Omental fat pad (tissue), 4 donors: ENCODE data around the gene FOXF1. TPM values are rescaled to one million over a fixed set of nuclear protein-coding genes. Genes with fewer than 3 reads are reported as not detected.

Experiments
- ATAC-seq: fragments of 150-250 bp; one replicate; pipeline ENCODE4 v1.9.1; 2016; ENCODE audit warnings: mild to moderate bottlenecking, moderate library complexity; ENCODE audit not compliant: low FRiP score
- DNase-seq: peaks from one replicate; pipeline ENCODE4 v3.0.0-alpha.2; 2019; ENCODE audit warnings: low spot score
- total RNA-seq, 4 donors: library from RNA; depleted of rRNA; stranded (reverse); fragments of >200 nt; gene quantifications; one replicate each; pipeline ENCODE4 v1.1.0, GENCODE V29; 2016
- TF ChIP-seq, protein P1 (sequence below), 3 donors: fragments of 450-650 bp; IDR thresholded peaks; one replicate each; pipeline ENCODE4 v1.5.1; 2016 to 2017; ENCODE audit warnings: antibody characterized with exemption in 3 of 3, mild to moderate bottlenecking in 3 of 3, moderate library complexity in 2 of 3

Gene FOXF1
- total RNA-seq, 4 donors from 2014 or later = 0.88 to 6.6 (median 1.4) TPM

DNA sequence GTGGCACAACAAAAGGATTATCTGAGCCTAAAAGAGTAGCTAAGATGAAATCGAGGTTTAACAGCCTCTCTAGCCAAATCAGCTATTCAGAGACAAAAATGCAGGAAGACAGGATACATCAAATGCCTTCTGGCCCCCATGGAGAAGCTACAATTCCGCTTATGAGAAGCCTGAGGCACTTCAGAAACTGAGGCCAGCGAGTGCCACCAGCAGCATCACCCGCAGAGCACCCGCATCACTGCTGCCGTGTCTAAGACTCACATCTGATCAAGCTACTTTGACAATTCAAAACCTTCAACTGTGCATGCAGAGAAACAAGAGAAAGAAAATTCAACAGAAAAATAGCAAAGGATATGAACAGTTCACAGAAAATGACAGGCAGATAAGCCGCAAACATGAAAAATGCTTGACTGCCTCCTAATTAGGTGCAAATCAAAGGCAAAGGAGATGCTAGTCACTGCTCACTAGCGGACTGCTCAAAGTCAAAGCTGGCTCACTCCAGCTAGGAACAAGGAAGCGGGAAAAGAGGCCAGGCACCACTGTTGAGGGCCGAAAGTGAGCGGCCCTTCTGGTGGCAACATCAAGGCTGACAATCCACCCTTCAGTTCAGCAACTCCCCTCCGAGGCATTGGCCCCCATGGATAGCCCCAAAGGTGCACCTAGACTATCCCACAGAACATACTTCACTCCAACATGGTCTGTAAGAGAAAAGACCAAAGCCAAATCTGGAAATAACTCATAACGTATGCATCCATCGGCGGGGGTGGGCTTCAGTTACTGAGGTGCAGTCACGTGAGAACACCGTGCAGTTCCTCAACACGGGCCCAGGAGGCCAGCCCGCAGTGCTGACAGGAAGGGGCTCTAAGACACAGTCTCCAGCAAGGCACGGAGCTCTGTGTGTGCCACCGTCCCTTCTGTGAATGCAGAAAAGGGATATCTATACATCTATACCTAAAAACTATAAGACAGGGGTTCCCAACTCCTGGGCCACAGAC, 32.7 kb downstream of the FOXF1 start:
- DNase-seq = no peak
- no peak for ATAC-seq
- TF ChIP-seq, protein P1, sequence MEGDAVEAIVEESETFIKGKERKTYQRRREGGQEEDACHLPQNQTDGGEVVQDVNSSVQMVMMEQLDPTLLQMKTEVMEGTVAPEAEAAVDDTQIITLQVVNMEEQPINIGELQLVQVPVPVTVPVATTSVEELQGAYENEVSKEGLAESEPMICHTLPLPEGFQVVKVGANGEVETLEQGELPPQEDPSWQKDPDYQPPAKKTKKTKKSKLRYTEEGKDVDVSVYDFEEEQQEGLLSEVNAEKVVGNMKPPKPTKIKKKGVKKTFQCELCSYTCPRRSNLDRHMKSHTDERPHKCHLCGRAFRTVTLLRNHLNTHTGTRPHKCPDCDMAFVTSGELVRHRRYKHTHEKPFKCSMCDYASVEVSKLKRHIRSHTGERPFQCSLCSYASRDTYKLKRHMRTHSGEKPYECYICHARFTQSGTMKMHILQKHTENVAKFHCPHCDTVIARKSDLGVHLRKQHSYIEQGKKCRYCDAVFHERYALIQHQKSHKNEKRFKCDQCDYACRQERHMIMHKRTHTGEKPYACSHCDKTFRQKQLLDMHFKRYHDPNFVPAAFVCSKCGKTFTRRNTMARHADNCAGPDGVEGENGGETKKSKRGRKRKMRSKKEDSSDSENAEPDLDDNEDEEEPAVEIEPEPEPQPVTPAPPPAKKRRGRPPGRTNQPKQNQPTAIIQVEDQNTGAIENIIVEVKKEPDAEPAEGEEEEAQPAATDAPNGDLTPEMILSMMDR (IDR thresholded peaks at IDR 0.05) = no peak

DNA sequence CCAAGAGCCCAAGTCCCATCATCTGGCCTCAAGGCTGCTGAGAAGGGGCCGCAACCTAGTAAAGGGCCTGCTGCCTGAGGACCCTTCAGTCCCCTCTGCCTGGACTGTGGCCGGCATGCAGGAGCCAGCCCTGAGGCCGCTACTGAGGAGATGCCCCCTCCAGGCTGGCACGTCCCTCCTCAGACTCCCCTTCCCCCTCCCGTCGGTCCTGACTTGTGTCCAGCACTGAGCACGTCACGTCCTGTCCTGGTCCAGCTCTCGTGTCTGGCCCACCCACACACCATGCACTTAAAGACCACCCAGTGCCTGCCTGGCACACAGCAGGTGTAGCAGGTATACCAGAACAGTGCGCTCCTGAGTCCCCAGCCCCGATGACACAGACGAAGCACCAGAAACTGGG, 35.2 kb downstream of the FOXF1 start:
- DNase-seq (no peak), ATAC-seq (no peak)
- TF ChIP-seq, protein P1 (IDR thresholded peaks at IDR 0.05) = no peak

DNA sequence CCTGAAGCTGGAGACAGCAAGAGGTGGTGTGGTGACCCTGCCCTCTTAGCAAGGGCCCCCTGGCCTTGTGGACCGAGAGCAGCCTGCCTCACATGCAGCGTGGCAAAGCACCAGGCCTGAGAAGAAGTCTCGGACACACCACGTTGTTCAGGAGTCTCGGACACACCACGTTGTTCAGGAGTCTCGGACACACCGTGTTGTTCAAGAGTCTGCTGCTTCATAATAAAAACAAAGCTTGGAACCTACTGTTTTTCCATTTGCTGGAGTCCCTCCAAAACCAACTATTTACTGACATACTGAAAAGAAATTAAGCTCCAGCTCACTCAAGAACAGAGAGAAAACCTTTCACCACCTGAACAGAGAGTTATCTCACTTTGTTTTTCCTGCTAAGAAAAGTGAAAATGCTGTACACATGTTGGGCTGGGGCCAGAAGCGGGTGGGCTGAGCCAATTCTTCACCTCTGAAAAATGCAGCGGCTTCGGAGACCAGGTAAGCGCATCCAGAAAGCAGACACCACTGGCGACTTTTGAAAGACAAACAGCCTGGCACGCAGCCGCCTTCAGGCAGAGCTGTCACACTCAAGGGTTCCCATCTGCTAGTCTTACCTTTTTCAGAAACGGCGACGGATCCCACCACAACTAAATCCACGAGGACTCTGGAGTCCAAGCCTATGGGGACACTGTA, 35.8 kb downstream of the FOXF1 start:
- ATAC-seq = no peak
- no peak for DNase-seq
- TF ChIP-seq, protein P1 (IDR thresholded peaks at IDR 0.05) = no peak

DNA sequence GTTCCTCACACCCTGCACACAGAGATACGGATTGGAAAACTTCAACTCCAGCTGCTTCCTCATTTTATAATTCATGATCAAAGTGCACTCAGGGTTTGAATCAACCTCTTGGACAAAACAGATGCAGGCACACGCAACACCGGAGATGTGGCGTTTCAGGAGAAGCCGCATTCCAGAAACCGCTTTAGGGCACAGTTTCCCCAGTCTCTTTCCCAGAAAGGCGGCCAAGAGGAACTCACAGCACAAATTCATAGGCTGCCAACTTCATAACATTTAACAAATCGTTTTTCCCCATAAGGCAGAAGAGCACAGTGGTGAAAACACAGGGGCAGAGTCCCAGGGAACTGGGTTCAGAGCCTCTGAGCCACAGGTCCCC, 36.3 kb downstream of the FOXF1 start:
- TF ChIP-seq, protein P1 (IDR thresholded peaks at IDR 0.05) = no peak
- no peak for DNase-seq
- ATAC-seq = no peak

DNA sequence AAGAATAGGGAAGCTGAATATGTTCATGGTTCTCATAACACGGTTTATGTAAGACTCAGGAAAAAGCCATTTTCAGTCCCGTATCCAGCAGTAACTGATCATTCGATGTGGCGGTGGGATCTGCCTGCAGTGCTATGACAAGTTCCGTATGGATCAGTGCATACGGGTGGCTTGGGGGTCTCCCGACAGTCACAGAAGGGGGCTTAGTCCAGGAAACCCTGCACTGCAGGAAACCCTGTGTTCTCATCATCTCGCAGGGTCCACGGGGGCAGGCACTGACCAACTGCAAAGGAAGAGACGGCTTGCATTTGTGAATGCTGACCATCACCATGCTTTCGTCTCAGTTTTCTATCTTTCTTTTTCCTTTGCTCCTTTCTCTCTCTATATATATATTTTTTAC, 37.0 kb downstream of the FOXF1 start:
- no peak for ATAC-seq
- TF ChIP-seq, protein P1 (IDR thresholded peaks at IDR 0.05) = no peak
- no peak for DNase-seq

DNA sequence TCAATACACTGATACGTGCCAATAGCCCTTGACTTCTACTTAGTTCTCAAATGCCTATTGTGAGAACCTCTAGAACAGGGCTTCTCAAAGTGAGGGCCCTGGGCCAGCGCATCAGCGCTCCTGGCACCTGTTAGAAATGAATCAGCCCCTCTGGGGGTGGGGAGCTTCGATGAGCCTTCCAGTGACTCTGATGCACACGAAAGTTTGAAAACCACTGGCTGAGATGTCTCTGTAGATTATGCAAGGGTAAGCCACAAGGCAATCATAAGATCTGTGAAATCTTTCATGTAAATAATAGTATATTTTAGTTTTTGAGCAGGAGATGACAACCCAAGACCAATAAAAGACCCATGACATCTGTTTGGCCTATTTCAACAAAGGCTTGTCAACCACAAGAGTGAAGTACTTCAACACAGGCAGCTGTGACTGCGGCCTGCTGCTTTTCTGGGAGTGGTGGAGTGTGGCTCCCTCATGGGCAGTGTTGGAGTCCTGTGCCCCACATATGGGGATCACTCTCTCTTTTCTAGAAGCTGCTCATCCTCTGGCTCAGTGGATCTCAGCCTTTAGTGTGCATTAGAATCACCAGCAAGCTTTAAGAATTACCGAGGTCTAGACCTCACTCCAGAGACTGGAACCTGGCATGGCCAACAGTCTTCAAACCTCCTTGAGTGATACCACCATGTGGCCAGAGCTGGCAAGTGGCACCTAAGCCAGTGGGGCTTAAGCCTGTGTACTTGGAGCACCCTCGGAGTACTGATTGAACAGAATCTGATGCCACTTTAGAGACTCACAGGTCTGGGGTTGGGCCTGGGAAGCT, 39.0 kb downstream of the FOXF1 start:
- DNase-seq = no peak
- no peak for ATAC-seq
- TF ChIP-seq, protein P1 (IDR thresholded peaks at IDR 0.05) = no peak
